ENCODE results near the gene PAPOLB.

The PAPOLB gene

DNA sequence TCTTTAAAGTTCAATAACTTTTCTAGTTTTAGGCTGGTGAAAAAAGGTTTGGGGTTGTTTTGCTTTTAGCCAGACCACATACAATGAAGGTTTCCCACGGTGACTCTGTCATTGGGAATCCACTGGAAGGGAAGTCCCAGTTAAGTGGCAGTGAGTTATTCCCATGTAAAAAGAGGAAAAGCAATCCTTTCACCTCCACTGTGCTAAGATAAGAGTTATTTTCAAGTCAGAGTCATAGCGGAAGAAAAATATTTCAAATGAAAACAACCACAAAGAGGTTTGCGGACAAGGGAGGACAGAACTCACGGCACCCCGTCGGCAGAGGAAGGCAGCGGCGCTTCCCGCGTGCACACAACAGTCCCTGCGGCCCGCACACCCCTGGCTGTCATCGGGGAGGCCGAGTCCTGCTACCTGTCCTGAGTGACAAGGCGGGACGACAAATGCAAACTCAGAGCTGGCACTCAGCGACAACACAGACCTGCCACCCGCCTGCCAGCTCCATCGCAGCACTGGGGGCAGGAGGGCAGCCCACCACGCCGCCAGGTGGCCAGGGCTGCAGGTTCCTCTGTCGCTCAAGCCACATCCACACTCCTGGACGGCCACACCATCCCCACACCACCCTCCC, 9.3 kb upstream of the PAPOLB start:
- no peak for DNase-seq (ENCODE audit: low read depth)
- TF ChIP-seq, protein P1, sequence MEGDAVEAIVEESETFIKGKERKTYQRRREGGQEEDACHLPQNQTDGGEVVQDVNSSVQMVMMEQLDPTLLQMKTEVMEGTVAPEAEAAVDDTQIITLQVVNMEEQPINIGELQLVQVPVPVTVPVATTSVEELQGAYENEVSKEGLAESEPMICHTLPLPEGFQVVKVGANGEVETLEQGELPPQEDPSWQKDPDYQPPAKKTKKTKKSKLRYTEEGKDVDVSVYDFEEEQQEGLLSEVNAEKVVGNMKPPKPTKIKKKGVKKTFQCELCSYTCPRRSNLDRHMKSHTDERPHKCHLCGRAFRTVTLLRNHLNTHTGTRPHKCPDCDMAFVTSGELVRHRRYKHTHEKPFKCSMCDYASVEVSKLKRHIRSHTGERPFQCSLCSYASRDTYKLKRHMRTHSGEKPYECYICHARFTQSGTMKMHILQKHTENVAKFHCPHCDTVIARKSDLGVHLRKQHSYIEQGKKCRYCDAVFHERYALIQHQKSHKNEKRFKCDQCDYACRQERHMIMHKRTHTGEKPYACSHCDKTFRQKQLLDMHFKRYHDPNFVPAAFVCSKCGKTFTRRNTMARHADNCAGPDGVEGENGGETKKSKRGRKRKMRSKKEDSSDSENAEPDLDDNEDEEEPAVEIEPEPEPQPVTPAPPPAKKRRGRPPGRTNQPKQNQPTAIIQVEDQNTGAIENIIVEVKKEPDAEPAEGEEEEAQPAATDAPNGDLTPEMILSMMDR (IDR thresholded peaks at IDR 0.05; ENCODE audit: low read depth, low read length, missing control alignments) = no peak
- H3K4me3 ChIP-seq (ENCODE audit: low read depth, low read length) = no peak overlapping the region
- in situ Hi-C loops (cut with HindIII; ENCODE audit: low sequenced_read_pairs) = no loop called here

DNA sequence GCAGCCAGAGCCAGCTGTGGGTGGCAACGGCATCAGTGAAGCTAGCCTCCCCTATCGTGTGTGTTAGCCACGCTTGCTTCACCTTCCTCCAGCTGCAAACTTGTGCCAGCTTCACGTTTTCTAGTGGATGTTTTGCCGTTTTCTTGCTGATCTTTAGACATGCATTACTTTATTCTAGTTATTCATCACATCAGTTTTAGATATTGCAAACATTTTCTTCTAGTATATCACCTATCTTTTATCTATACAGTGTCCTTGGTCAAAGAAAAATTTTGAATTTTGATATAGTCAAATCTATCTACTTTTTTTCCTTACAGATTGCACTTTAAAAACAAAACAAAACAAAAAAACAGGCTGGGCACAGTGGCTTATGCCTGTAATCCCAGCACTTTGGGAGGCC, 6.7 kb upstream of the PAPOLB start:
- TF ChIP-seq, protein P1 (IDR thresholded peaks at IDR 0.05; ENCODE audit: low read depth, low read length, missing control alignments) = no peak
- H3K4me3 ChIP-seq (ENCODE audit: low read depth, low read length) = no peak overlapping the region
- in situ Hi-C loops (cut with HindIII; ENCODE audit: low sequenced_read_pairs) = no loop called here
- no peak for DNase-seq (ENCODE audit: low read depth)

DNA sequence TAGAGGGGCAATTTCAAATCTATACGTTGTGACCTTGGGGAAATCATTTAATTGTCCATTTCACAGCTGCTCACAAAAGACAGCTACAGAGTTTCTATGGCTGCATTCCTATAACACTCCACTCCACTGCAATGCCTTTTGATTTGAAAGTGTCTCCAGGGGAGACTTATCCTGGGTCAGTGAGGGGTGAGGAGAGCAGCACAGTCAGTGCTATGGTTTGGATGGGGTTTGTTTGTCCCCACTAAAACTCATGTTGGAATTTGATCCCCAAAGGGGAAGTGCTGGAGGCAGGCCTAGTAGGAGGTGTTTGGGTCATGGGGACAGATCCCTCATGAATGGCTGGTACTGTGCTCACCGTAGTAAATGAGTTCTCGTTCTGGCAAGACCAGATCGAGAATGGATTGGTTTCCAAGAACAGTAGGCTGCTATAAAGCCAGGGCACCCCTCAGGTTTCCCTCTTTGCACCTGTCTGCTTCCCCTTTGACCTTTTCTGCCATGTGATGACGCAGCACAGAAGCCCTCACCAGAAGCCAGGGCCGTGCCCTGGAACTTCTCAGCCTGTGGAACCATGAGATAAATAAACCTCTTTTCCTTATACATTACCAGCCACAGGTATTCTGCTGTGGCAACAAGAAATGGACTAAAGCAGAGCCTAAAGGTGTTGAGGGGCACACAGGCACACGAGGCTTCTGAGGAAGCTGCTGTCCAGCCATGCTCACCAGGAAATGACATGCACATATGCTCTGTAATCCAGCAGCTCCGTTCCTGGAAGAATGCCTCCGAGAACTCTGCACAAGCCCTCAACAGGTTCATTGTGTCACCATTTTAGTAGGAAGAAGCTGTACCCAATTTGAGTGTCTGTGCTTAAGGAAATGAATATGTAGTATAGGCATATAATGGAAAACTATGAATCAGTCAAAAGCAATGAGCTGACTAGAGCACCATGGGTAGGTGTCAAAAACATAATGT, 5.0 kb upstream of the PAPOLB start:
- DNase-seq (ENCODE audit: low read depth) = no peak
- TF ChIP-seq, protein P1 (IDR thresholded peaks at IDR 0.05; ENCODE audit: low read depth, low read length, missing control alignments) = no peak
- H3K4me3 ChIP-seq (ENCODE audit: low read depth, low read length) = no peak overlapping the region
- in situ Hi-C loops (cut with HindIII; ENCODE audit: low sequenced_read_pairs) = no loop called here

DNA sequence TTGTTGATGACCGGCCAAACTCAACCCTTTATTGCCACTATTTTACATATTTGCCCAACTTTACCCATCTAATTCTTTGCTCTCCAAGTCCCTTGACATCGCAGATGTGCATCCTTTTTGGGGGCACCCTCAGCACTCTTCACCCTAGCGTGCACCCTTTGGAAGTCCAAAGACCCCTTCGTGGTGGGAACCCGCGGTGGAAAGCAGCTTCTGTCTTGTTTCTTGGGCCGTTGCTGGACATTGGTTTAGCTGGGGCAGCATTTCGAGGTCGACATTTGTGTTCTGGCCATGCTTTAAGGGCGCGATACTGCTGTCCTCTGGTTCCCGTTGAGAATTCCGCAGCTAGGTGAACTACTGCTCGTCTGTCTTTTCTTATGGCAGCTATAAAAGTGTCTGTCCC, 326 bp upstream of the PAPOLB start:
- DNase-seq (ENCODE audit: low read depth) = no peak
- TF ChIP-seq, protein P1 (IDR thresholded peaks at IDR 0.05; ENCODE audit: low read depth, low read length, missing control alignments) = no peak
- in situ Hi-C loops (cut with HindIII; ENCODE audit: low sequenced_read_pairs) = no loop called here

DNA sequence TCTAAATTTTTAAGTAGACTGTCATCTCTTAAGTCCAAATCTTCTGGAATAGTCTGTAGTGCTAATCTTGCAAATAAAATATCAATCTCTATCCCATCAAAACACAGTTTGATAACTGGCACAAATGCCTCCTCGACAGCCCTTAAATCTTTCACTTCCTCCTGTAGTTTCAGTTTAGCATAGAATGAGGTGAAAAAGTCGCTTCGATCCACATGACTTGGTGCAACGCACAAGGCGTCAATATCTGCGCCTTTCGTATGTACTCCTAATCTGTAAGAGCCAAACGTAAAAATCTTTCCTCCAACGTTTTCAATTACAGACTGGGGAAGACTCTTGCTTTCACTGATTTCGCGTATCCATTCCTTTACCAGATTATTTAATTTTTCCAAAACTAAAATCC, 603 bp downstream of the PAPOLB start:
- TF ChIP-seq, protein P1 (IDR thresholded peaks at IDR 0.05; ENCODE audit: low read depth, low read length, missing control alignments) = no peak
- no peak for DNase-seq (ENCODE audit: low read depth)
- peak overlapping the region; percentile 34 for H3K4me3 ChIP-seq (ENCODE audit: low read depth, low read length)
- in situ Hi-C loops (cut with HindIII; ENCODE audit: low sequenced_read_pairs) = no loop called here

More for the DNA sequence above, 326 bp upstream of the PAPOLB start:
- peak overlapping the region; percentile 34 for H3K4me3 ChIP-seq (ENCODE audit: low read depth, low read length)

DNA sequence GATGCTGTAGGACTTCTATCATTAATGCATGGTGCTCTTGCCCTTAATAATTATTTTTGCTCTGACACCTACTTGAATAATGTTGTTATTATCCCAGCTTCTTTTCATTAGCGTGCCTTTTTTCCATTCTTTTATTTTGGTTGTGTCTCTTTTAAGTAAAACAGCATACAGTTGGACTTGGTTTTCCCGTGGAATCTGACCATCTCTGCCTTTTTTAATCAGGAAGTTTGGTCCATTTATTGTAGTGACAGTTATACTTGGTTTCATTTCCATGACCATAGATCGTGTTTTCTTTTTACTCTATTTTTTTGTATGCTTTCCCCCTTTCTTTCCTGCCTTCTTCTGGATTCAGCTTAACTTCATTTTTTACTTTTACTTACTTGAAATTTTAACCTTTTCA, 4.6 kb downstream of the PAPOLB start:
- TF ChIP-seq, protein P1 (IDR thresholded peaks at IDR 0.05; ENCODE audit: low read depth, low read length, missing control alignments) = no peak
- in situ Hi-C loops (cut with HindIII; ENCODE audit: low sequenced_read_pairs) = no loop called here
- H3K4me3 ChIP-seq (ENCODE audit: low read depth, low read length) = no peak overlapping the region
- no peak for DNase-seq (ENCODE audit: low read depth)
